HEK293 (cell line): ENCODE measurements around the gene SPDL1.

Experiments used
- KLF10 ChIP-seq: fragments of 450-650 bp; IDR thresholded peaks from 2 replicates; pipeline ENCODE4 v1.5.1; 2018; ENCODE audit warnings: missing biosample characterization, mild to moderate bottlenecking, missing genetic modification characterization
- SP2 ChIP-seq: fragments of 450-650 bp; formaldehyde crosslinking; IDR thresholded peaks from 2 replicates; pipeline ENCODE4 v1.5.1; 2016; ENCODE audit warnings: missing biosample characterization, missing genetic modification characterization
- ZBTB17 ChIP-seq: fragments of 450-650 bp; formaldehyde crosslinking; IDR thresholded peaks from 2 replicates; pipeline ENCODE4 v1.5.1; 2016; ENCODE audit warnings: missing biosample characterization, missing genetic modification characterization
- ZNF10 ChIP-seq: fragments of 450-650 bp; formaldehyde crosslinking; IDR thresholded peaks from 2 replicates; pipeline ENCODE4 v1.5.1; 2017; ENCODE audit warnings: missing biosample characterization, missing genetic modification characterization
- ZNF394 ChIP-seq: fragments of 450-650 bp; formaldehyde crosslinking; IDR thresholded peaks from 2 replicates; pipeline ENCODE4 v1.5.1; 2016; ENCODE audit warnings: missing biosample characterization, missing genetic modification characterization, mild to moderate bottlenecking, moderate library complexity, borderline replicate concordance
- ZNF423 ChIP-seq: fragments of 450-650 bp; formaldehyde crosslinking; IDR thresholded peaks from 2 replicates; pipeline ENCODE4 v1.5.1; 2016; ENCODE audit warnings: missing biosample characterization, missing genetic modification characterization
- ZNF76 ChIP-seq: fragments of 450-650 bp; formaldehyde crosslinking; IDR thresholded peaks from 2 replicates; pipeline ENCODE4; 2016; ENCODE audit warnings: low read depth, missing biosample characterization, missing genetic modification characterization, borderline replicate concordance
- TF ChIP-seq, protein P1 (sequence below): fragments of 450-650 bp; formaldehyde crosslinking; IDR thresholded peaks from 2 replicates; pipeline ENCODE4 v1.5.1; 2016; ENCODE audit warnings: missing biosample characterization, missing genetic modification characterization
- TF ChIP-seq, protein P2 (sequence below): fragments of 450-650 bp; formaldehyde crosslinking; IDR thresholded peaks from 2 replicates; pipeline ENCODE4 v1.5.1; 2016; ENCODE audit warnings: missing biosample characterization, missing genetic modification characterization, borderline replicate concordance
- TF ChIP-seq, protein P3 (sequence below): IDR thresholded peaks from 2 replicates; pipeline ENCODE4 v1.6.1; 2011; ENCODE audit warnings: mild to moderate bottlenecking, low read depth, low read length, borderline replicate concordance
- TF ChIP-seq, protein P4 (sequence below): fragments of 450-650 bp; formaldehyde crosslinking; IDR thresholded peaks from 2 replicates; pipeline ENCODE4 v1.5.1; 2016; ENCODE audit warnings: missing biosample characterization, missing genetic modification characterization
- TF ChIP-seq, protein P5 (sequence below): fragments of 450-650 bp; formaldehyde crosslinking; IDR thresholded peaks from 2 replicates; pipeline ENCODE4 v1.5.1; 2016; ENCODE audit warnings: missing biosample characterization, missing genetic modification characterization

DNA sequence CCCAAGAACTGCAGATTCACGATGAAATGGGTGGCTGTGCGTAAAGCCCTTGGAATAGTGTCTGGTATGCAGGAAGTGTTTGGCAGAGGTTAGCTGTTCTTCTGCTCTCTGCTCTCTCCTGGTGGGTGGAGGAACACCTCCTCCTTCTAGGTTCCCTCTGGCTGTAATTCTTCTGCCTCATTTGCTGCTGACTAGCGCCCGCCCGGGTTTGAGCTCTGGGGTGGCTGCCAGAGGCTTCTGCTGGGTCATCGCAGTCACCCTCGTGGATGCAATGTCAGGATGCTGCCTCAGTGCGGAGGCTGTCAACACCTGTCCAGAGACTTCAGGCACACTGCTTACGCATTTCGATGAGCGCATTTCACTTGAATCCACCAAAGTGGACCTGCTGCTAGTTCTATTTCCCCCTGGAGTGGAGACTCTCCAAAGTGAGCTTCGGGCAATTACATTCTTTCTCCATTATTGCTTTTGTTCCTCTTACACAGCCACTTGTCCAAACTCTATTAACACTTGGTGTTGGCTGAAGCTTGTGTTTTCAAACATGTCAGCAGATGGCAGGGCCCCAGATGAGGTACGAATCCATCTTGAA is 65.2 kb downstream of the SPDL1 start:
- TF ChIP-seq, protein P1, sequence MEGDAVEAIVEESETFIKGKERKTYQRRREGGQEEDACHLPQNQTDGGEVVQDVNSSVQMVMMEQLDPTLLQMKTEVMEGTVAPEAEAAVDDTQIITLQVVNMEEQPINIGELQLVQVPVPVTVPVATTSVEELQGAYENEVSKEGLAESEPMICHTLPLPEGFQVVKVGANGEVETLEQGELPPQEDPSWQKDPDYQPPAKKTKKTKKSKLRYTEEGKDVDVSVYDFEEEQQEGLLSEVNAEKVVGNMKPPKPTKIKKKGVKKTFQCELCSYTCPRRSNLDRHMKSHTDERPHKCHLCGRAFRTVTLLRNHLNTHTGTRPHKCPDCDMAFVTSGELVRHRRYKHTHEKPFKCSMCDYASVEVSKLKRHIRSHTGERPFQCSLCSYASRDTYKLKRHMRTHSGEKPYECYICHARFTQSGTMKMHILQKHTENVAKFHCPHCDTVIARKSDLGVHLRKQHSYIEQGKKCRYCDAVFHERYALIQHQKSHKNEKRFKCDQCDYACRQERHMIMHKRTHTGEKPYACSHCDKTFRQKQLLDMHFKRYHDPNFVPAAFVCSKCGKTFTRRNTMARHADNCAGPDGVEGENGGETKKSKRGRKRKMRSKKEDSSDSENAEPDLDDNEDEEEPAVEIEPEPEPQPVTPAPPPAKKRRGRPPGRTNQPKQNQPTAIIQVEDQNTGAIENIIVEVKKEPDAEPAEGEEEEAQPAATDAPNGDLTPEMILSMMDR (tag by site-specific recombination) = no peak
- no peak for TF ChIP-seq ZNF423 (tag by site-specific recombination)
- TF ChIP-seq, protein P2, sequence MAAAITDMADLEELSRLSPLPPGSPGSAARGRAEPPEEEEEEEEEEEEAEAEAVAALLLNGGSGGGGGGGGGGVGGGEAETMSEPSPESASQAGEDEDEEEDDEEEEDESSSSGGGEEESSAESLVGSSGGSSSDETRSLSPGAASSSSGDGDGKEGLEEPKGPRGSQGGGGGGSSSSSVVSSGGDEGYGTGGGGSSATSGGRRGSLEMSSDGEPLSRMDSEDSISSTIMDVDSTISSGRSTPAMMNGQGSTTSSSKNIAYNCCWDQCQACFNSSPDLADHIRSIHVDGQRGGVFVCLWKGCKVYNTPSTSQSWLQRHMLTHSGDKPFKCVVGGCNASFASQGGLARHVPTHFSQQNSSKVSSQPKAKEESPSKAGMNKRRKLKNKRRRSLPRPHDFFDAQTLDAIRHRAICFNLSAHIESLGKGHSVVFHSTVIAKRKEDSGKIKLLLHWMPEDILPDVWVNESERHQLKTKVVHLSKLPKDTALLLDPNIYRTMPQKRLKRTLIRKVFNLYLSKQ (tag by site-specific recombination) = no peak
- no peak for TF ChIP-seq ZNF10 (tag by site-specific recombination)
- no peak for TF ChIP-seq KLF10 (tag by site-specific recombination)
- TF ChIP-seq, protein P3, sequence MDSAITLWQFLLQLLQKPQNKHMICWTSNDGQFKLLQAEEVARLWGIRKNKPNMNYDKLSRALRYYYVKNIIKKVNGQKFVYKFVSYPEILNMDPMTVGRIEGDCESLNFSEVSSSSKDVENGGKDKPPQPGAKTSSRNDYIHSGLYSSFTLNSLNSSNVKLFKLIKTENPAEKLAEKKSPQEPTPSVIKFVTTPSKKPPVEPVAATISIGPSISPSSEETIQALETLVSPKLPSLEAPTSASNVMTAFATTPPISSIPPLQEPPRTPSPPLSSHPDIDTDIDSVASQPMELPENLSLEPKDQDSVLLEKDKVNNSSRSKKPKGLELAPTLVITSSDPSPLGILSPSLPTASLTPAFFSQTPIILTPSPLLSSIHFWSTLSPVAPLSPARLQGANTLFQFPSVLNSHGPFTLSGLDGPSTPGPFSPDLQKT = no peak
- no peak for TF ChIP-seq ZNF394 (tag by site-specific recombination)
- TF ChIP-seq, protein P4, sequence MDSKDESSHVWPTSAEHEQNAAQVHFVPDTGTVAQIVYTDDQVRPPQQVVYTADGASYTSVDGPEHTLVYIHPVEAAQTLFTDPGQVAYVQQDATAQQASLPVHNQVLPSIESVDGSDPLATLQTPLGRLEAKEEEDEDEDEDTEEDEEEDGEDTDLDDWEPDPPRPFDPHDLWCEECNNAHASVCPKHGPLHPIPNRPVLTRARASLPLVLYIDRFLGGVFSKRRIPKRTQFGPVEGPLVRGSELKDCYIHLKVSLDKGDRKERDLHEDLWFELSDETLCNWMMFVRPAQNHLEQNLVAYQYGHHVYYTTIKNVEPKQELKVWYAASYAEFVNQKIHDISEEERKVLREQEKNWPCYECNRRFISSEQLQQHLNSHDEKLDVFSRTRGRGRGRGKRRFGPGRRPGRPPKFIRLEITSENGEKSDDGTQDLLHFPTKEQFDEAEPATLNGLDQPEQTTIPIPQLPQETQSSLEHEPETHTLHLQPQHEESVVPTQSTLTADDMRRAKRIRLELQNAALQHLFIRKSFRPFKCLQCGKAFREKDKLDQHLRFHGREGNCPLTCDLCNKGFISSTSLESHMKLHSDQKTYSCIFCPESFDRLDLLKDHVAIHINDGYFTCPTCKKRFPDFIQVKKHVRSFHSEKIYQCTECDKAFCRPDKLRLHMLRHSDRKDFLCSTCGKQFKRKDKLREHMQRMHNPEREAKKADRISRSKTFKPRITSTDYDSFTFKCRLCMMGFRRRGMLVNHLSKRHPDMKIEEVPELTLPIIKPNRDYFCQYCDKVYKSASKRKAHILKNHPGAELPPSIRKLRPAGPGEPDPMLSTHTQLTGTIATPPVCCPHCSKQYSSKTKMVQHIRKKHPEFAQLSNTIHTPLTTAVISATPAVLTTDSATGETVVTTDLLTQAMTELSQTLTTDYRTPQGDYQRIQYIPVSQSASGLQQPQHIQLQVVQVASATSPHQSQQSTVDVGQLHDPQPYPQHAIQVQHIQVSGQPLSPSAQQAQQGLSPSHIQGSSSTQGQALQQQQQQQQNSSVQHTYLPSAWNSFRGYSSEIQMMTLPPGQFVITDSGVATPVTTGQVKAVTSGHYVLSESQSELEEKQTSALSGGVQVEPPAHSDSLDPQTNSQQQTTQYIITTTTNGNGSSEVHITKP (tag by site-specific recombination) = no peak
- TF ChIP-seq SP2 = no peak
- no peak for TF ChIP-seq ZNF76 (tag by site-specific recombination)
- no peak for TF ChIP-seq ZBTB17 (tag by site-specific recombination)
- TF ChIP-seq, protein P5, sequence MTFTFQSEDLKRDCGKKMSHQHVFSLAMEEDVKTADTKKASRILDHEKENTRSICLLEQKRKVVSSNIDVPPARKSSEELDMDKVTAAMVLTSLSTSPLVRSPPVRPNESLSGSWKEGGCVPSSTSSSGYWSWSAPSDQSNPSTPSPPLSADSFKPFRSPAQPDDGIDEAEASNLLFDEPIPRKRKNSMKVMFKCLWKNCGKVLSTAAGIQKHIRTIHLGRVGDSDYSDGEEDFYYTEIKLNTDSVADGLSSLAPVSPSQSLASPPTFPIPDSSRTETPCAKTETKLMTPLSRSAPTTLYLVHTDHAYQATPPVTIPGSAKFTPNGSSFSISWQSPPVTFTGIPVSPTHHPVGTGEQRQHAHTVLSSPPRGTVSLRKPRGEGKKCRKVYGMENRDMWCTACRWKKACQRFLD (tag by site-specific recombination) = no peak
